Endodermal cell (in vitro differentiated cells): ENCODE data around the gene ZNF837. TPM values are rescaled to one million over a fixed set of nuclear protein-coding genes. Genes with fewer than 3 reads are reported as not detected.
A peak's percentile ranks its signal among the peaks of the same experiment; 100 is the strongest.

ENCODE experiments used
- DNase-seq: peaks from one replicate; pipeline ENCODE4 v3.0.0-alpha.2; 2017
- H3K27ac ChIP-seq: 2 replicates; pipeline ENCODE4 v1.5.1; 2013; ENCODE audit warnings: mild to moderate bottlenecking, low read depth, low read length, moderate library complexity
- H3K27me3 ChIP-seq: 2 replicates; pipeline ENCODE4 v1.6.1; 2013; ENCODE audit warnings: mild to moderate bottlenecking, low read length, moderate library complexity; ENCODE audit not compliant: insufficient read depth, control insufficient read depth, poor library complexity, severe bottlenecking
- H3K36me3 ChIP-seq: 2 replicates; pipeline ENCODE4 v1.7.0; 2013; ENCODE audit warnings: mild to moderate bottlenecking, low read length, moderate library complexity; ENCODE audit not compliant: control insufficient read depth, insufficient read depth
- H3K4me1 ChIP-seq: one replicate; pipeline ENCODE4 v1.7.0; 2013; ENCODE audit warnings: low read length; ENCODE audit not compliant: control insufficient read depth, insufficient read depth
- H3K4me3 ChIP-seq: 2 replicates; pipeline ENCODE4 v1.5.1; 2013; ENCODE audit warnings: mild to moderate bottlenecking, low read length, moderate library complexity
- H3K9ac ChIP-seq: 2 replicates; pipeline ENCODE4 v1.6.1; 2013; ENCODE audit warnings: mild to moderate bottlenecking, low read length, moderate library complexity; ENCODE audit not compliant: poor library complexity, severe bottlenecking; ENCODE audit errors: extremely low read depth
- H3K9me3 ChIP-seq: 2 replicates; pipeline ENCODE4 v1.6.1; 2013; ENCODE audit warnings: mild to moderate bottlenecking, low read length, moderate library complexity; ENCODE audit not compliant: control insufficient read depth
- H3K27ac Mint-ChIP-seq: 2 replicates; pipeline ENCODE4 v1.8.0; 2020; ENCODE audit warnings: mixed read lengths
- H3K27me3 Mint-ChIP-seq: 2 replicates; pipeline ENCODE4 v1.8.0; 2021; ENCODE audit warnings: mild to moderate bottlenecking, mixed read lengths; ENCODE audit not compliant: insufficient read depth
- H3K36me3 Mint-ChIP-seq: 2 replicates; pipeline ENCODE4 v1.8.0; 2020; ENCODE audit warnings: low read depth, mixed read lengths
- H3K4me1 Mint-ChIP-seq: 2 replicates; pipeline ENCODE4 v1.8.0; 2020; ENCODE audit warnings: mixed read lengths
- H3K4me3 Mint-ChIP-seq: 2 replicates; pipeline ENCODE4 v1.8.0; 2020; ENCODE audit warnings: mild to moderate bottlenecking, moderate library complexity, mixed read lengths
- H3K9me3 Mint-ChIP-seq: 2 replicates; pipeline ENCODE4 v1.8.0; 2020; ENCODE audit warnings: mild to moderate bottlenecking, mixed read lengths
- CTCF ChIP-seq: fragments of 200-600 bp; sonication (generic); conservative IDR thresholded peaks from 2 replicates; pipeline ENCODE4 v1.5.0; 2021; ENCODE audit warnings: antibody characterized with exemption, mild to moderate bottlenecking
- WGBS, 2 experiments: methylation state at CpG; one replicate each; pipeline versions ENCODE4 v1.1.5 to v1.1.7; 2013; ENCODE audit warnings: missing lambda C conversion rate in 2 of 2, mixed read lengths in 1 of 2; ENCODE audit not compliant: insufficient coverage in 1 of 2, insufficient read length in 1 of 2; 5-methylcytosine and 5-hydroxymethylcytosine counted together
- total RNA-seq, 2 donors: library from RNA; stranded (reverse); fragmentation: NEBNext Ultra II Directional in 1 of 2; extraction: Animal tissue kit (Norgen Biotek cat#: 25700) in 1 of 2; gene quantifications; 2 replicates in 1 of 2; 3 replicates in 1 of 2; pipeline ENCODE4 v1.2.1, GENCODE V29; 2021

The ZNF837 gene
- total RNA-seq, 2 donors from 2014 or later: 3.1 to 3.8 TPM

GRCh38 chr19:58397533-58398037 lies 16.8 kb upstream of the ZNF837 start:
- Histone ChIP-seq H3K4me1 (peaks cover 6% of the 10 kb centered on the region), H3K27me3 (no peaks in the 10 kb centered on the region), H3K27ac (no peak overlapping the region), H3K9ac (no peak overlapping the region), H3K36me3 (peaks cover 26% of the 10 kb centered on the region), H3K4me3 (no peak overlapping the region), H3K9me3 (no peaks in the 10 kb centered on the region)
- WGBS, 2 experiments: 83 to 88% methylated on average over 4 to 7 of the region's 7 CpGs
- Mint-ChIP-seq H3K9me3 (no peaks in the 10 kb centered on the region), H3K36me3 (peaks cover 23% of the 10 kb centered on the region), H3K27me3 (peaks cover 57% of the 10 kb centered on the region), H3K4me1 (peaks cover 10% of the 10 kb centered on the region), H3K4me3 (no peak overlapping the region), H3K27ac (no peak overlapping the region)
- DNase-seq: peak; percentile 55
- TF ChIP-seq CTCF: no peak

GRCh38 chr19:58396691-58397532 lies 16.1 kb upstream of the ZNF837 start:
- TF ChIP-seq CTCF: no peak
- Histone ChIP-seq H3K9ac (no peak overlapping the region), H3K27me3 (no peaks in the 10 kb centered on the region), H3K36me3 (peaks cover 31% of the 10 kb centered on the region), H3K9me3 (no peaks in the 10 kb centered on the region), H3K4me1 (peaks cover 6% of the 10 kb centered on the region), H3K27ac (no peak overlapping the region), H3K4me3 (no peak overlapping the region)
- Mint-ChIP-seq H3K4me1 (peaks cover 10% of the 10 kb centered on the region), H3K27ac (no peak overlapping the region), H3K36me3 (peaks cover 26% of the 10 kb centered on the region), H3K4me3 (no peak overlapping the region), H3K27me3 (peaks cover 57% of the 10 kb centered on the region), H3K9me3 (no peaks in the 10 kb centered on the region)
- peak; percentile 65 for DNase-seq
- WGBS, 2 experiments: 90 to 91% methylated on average over 29 to 58 of the region's 58 CpGs

- Mint-ChIP-seq H3K36me3 (peaks cover 29% of the 10 kb centered on the region), H3K4me3 (peak overlapping the region; percentile 40), H3K9me3 (no peaks in the 10 kb centered on the region), H3K4me1 (peaks cover 10% of the 10 kb centered on the region), H3K27me3 (peaks cover 57% of the 10 kb centered on the region), H3K27ac (no peak overlapping the region)
- no peaks in the 10 kb centered on the region for H3K9me3 ChIP-seq
- no peak overlapping the region for H3K9ac ChIP-seq
- peaks cover 39% of the 10 kb centered on the region for H3K36me3 ChIP-seq
- H3K4me3 ChIP-seq: no peak overlapping the region
- peaks cover 6% of the 10 kb centered on the region for H3K4me1 ChIP-seq
- TF ChIP-seq CTCF: no peak
- H3K27ac ChIP-seq: no peak overlapping the region
- no peaks in the 10 kb centered on the region for H3K27me3 ChIP-seq
- peak; percentile 78 for DNase-seq
- 57 to 73% methylated on average over 36 to 75 of the region's 75 CpGs for WGBS, 2 experiments
These were observed 15.3 kb upstream of the ZNF837 start for GRCh38 chr19:58395979-58396627.
